ENCODE measurements around the gene TCAP. TPM values are rescaled to one million over a fixed set of nuclear protein-coding genes. Genes with fewer than 3 reads are reported as not detected.

The TCAP gene
- total and polyA plus RNA-seq, 2 experiments from 2014 or later = 0.61 to 2.1 TPM

GRCh38 chr17:39673335-39674081 is 8.4 kb downstream of the TCAP start:
- Histone ChIP-seq H3K9me2 (ENCODE audit: insufficient read depth) (no peaks in the 10 kb centered on the region), H3K4me1 (ENCODE audit: insufficient read depth) (peaks cover 4% of the 10 kb centered on the region), H3K27me3 (ENCODE audit: insufficient read depth) (peaks cover 12% of the 10 kb centered on the region), H3K79me2 (replicated peaks; ENCODE audit: insufficient read depth) (no peaks in the 10 kb centered on the region), H3F3A (replicated peaks; ENCODE audit: low read depth) (no peaks in the 10 kb centered on the region), H2AFZ (no peak overlapping the region), H3K36me3 (ENCODE audit: insufficient read depth) (no peaks in the 10 kb centered on the region), H3K4me3 (no peak overlapping the region), H3K27ac (ENCODE audit: low read depth) (no peak overlapping the region), H4K20me1 (replicated peaks; ENCODE audit: insufficient read depth) (no peaks in the 10 kb centered on the region), H3K4me2 (no peak overlapping the region)
- H3K9me3 Mint-ChIP-seq = no peaks in the 10 kb centered on the region
- peaks cover 37% of the 10 kb centered on the region for H3K27me3 Mint-ChIP-seq (ENCODE audit: insufficient read depth, low read depth, poor library complexity)
- peaks cover 31% of the 10 kb centered on the region for H3K4me1 Mint-ChIP-seq
- DNase-seq (ENCODE audit: low spot score) = no peak
- TF ChIP-seq ETS1 (IDR thresholded peaks at IDR 0.05) (no peak), REST (IDR thresholded peaks at IDR 0.05; ENCODE audit: unreplicated experiment) (no peak), CREB1 (CRISPR knock-in tag; IDR thresholded peaks at IDR 0.05; ENCODE audit: low read depth) (no peak), EZH2 (IDR thresholded peaks at IDR 0.05; ENCODE audit: low read depth, unreplicated experiment) (no peak), STAT1 (IDR thresholded peaks at IDR 0.05; ENCODE audit: unreplicated experiment) (no peak), ZNF462 (CRISPR knock-in tag; IDR thresholded peaks at IDR 0.05) (no peak), POLR2AphosphoS5 (IDR thresholded peaks at IDR 0.05; ENCODE audit: low read depth) (no peak), ZNF114 (CRISPR knock-in tag; IDR thresholded peaks at IDR 0.05) (no peak), ZNF331 (CRISPR knock-in tag; IDR thresholded peaks at IDR 0.05; ENCODE audit: low read depth) (no peak), CTCF (conservative IDR thresholded peaks at IDR 0.05; ENCODE audit: low read depth in 2 of 2) (no peak), NANOG (IDR thresholded peaks at IDR 0.05; ENCODE audit: borderline replicate concordance) (no peak), JUNB (IDR thresholded peaks at IDR 0.05; ENCODE audit: unreplicated experiment) (no peak), EZH2phosphoT487 (IDR thresholded peaks at IDR 0.05; ENCODE audit: unreplicated experiment) (no peak)
- ATAC-seq = no peak
- H3K36me3 Mint-ChIP-seq (ENCODE audit: low read depth) = peaks cover 4% of the 10 kb centered on the region; the same call in 1 of the 3 replicates
- no peak overlapping the region for H3K4me3 Mint-ChIP-seq
- H3K27ac Mint-ChIP-seq = no peak overlapping the region
